ENCODE measurements around the gene COL4A2.

DNA sequence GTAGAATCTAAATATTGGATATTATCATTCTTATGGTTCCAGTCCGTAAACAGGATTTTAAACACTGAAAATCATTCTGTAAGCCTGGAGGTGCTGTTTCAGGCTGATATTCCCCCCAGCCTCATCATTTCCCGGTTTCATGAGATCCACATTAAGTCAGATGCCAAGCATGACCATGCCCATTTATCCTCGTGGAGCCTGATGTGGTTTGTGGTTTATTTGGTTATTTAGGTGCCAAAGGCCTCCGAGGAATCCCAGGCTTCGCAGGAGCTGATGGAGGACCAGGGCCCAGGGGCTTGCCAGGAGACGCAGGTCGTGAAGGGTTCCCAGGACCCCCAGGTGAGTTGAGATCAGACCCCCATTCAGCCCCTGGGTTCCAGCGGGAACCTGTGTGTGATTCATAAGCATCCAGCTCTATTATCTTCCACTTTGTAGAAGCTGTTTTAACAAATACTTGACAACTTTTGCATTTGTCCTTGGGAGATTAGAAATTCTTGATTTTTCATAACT is 162.0 kb downstream of the COL4A2 start:
- TF ChIP-seq SUZ12 (IDR thresholded peaks at IDR 0.05; ENCODE audit: extremely low read depth, insufficient read depth, insufficient read length) (no peak), ZNF274 (IDR thresholded peaks at IDR 0.05; ENCODE audit: low read depth, low read length) (no peak), YY1 (IDR thresholded peaks at IDR 0.05; ENCODE audit: insufficient read depth, insufficient read length) (no peak)
